HEK293 (cell line): ENCODE results near the gene MAZ.

Experiments
- CTCF ChIA-PET: fragments of 350-600 bp; formaldehyde crosslinking; extraction: SDS; loops from one replicate; lab custom pipeline; 2021; ENCODE audit warnings: antibody characterized with exemption; lab: Yijun Ruan, JAX
- POLR2A ChIA-PET: fragments of 300-600 bp; formaldehyde crosslinking; extraction: SDS; loops from one replicate; lab custom pipeline; 2020; ENCODE audit warnings: antibody characterized with exemption, inconsistent platforms; lab: Yijun Ruan, JAX
- H3K27ac ChIP-seq: fragments of 200-500 bp; sonication (Bioruptor generic); 2 replicates; pipeline ENCODE4 v1.5.1; 2014; ENCODE audit warnings: low read depth, low read length, control low read depth, inconsistent platforms; ENCODE audit errors: extremely low read depth
- H3K36me3 ChIP-seq, 2 experiments: fragments of 200-500 bp in 1 of 2; sonication (Bioruptor generic) in 1 of 2; 1 replicate in 1 of 2; 2 replicates in 1 of 2; pipeline ENCODE4 v1.5.1; 2014 to 2017; ENCODE audit warnings: inconsistent platforms in 2 of 2, low read length in 2 of 2; ENCODE audit not compliant: control insufficient read depth in 2 of 2, insufficient read depth in 1 of 2
- H3K4me1 ChIP-seq: fragments of 200-500 bp; sonication (Bioruptor generic); 2 replicates; pipeline ENCODE4 v1.5.1; 2014; ENCODE audit warnings: mild to moderate bottlenecking, low read length, inconsistent platforms; ENCODE audit not compliant: control insufficient read depth, insufficient read depth
- H3K4me3 ChIP-seq: 2 replicates; pipeline ENCODE4 v1.5.1; 2011; ENCODE audit warnings: low read depth, mild to moderate bottlenecking, control low read depth, low read length, moderate library complexity
- H3K9me3 ChIP-seq: fragments of 200-500 bp; sonication (Bioruptor generic); 2 replicates; pipeline ENCODE4 v1.5.1; 2014; ENCODE audit warnings: low read depth, low read length, inconsistent platforms; ENCODE audit not compliant: control insufficient read depth, insufficient read depth
- ZNF473 ChIP-seq: fragments of 450-650 bp; formaldehyde crosslinking; IDR thresholded peaks from 2 replicates; pipeline ENCODE4 v1.5.1; 2017; ENCODE audit warnings: missing biosample characterization, missing genetic modification characterization
- ZNF521 ChIP-seq: fragments of 450-650 bp; formaldehyde crosslinking; IDR thresholded peaks from 2 replicates; pipeline ENCODE4 v1.5.1; 2017; ENCODE audit warnings: missing biosample characterization, mild to moderate bottlenecking, missing genetic modification characterization
- ZNF600 ChIP-seq: fragments of 450-650 bp; formaldehyde crosslinking; IDR thresholded peaks from 2 replicates; pipeline ENCODE4 v1.5.1; 2016; ENCODE audit warnings: missing biosample characterization, missing genetic modification characterization
- ZNF664 ChIP-seq: fragments of 450-650 bp; formaldehyde crosslinking; IDR thresholded peaks from 2 replicates; pipeline ENCODE4 v1.5.1; 2016; ENCODE audit warnings: missing biosample characterization, missing genetic modification characterization
- TF ChIP-seq, protein P1 (sequence below): fragments of 450-650 bp; formaldehyde crosslinking; IDR thresholded peaks from 2 replicates; pipeline ENCODE4 v1.5.1; 2016; ENCODE audit warnings: missing biosample characterization, missing genetic modification characterization
- TF ChIP-seq, protein P2 (sequence below): fragments of 450-650 bp; formaldehyde crosslinking; IDR thresholded peaks from 2 replicates; pipeline ENCODE4; 2016; ENCODE audit warnings: missing biosample characterization, missing genetic modification characterization

The MAZ gene

DNA sequence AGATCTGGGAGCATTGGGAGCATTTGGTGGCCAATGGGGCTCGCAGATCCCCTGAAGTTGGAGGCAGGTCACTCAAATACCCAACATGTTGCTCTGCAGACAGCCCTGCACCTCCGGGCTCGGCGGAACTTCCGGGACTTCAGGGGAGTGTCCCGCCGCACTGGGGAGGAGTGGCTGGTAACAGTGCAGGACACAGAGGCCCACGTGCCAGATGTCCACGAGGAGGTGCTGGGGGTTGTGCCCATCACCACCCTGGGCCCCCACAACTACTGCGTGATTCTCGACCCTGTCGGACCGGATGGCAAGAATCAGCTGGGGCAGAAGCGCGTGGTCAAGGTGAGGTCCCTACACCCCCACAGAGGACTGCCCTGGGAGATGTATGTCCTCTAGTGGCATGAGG, 30.3 kb downstream of the MAZ start:
- POLR2A ChIA-PET, result no interaction called here
- no peaks in the 10 kb centered on the region for H3K4me1 ChIP-seq
- TF ChIP-seq, protein P1, sequence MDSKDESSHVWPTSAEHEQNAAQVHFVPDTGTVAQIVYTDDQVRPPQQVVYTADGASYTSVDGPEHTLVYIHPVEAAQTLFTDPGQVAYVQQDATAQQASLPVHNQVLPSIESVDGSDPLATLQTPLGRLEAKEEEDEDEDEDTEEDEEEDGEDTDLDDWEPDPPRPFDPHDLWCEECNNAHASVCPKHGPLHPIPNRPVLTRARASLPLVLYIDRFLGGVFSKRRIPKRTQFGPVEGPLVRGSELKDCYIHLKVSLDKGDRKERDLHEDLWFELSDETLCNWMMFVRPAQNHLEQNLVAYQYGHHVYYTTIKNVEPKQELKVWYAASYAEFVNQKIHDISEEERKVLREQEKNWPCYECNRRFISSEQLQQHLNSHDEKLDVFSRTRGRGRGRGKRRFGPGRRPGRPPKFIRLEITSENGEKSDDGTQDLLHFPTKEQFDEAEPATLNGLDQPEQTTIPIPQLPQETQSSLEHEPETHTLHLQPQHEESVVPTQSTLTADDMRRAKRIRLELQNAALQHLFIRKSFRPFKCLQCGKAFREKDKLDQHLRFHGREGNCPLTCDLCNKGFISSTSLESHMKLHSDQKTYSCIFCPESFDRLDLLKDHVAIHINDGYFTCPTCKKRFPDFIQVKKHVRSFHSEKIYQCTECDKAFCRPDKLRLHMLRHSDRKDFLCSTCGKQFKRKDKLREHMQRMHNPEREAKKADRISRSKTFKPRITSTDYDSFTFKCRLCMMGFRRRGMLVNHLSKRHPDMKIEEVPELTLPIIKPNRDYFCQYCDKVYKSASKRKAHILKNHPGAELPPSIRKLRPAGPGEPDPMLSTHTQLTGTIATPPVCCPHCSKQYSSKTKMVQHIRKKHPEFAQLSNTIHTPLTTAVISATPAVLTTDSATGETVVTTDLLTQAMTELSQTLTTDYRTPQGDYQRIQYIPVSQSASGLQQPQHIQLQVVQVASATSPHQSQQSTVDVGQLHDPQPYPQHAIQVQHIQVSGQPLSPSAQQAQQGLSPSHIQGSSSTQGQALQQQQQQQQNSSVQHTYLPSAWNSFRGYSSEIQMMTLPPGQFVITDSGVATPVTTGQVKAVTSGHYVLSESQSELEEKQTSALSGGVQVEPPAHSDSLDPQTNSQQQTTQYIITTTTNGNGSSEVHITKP (tag by site-specific recombination), result no peak
- 0 out of 2 replicates have a peak, but pooled peaks have one; percentile 34 for TF ChIP-seq ZNF600 (tag by site-specific recombination)
- H3K36me3 ChIP-seq, result peaks cover 0 to 5% of the 10 kb centered on the region in 2 experiments; a peak in 1 of 3 replicates
- H3K27ac ChIP-seq, result no peak overlapping the region
- no peaks in the 10 kb centered on the region for H3K9me3 ChIP-seq
- CTCF ChIA-PET, result interaction anchor here (0.5 to 6.5 kb wide), 4 partner anchors 12 to 195 kb away, joined by 3 to 67 read pairs (median 4); partner anchors contain the start of gene TLCD3B
- no peak overlapping the region for H3K4me3 ChIP-seq

DNA sequence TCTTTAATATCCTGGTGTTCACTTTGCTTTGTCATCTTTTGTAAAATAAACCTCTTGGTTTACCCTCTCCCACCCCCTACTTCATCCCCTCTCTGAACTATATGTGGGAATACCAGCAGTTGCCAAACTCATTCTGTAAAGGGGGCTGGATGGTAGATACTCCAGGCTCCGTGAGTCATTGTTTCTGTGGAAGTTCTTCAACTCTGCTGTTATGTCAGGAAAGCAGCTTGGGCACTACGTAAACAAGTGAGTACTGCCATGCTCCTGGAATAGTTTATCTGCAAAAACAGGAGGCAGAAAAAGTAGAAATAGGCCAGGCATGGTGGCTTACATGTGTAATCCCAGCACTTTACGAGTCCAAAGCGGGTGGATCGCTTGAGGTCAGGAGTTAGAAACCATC, 31.5 kb downstream of the MAZ start:
- no peaks in the 10 kb centered on the region for H3K9me3 ChIP-seq
- peaks cover 0 to 5% of the 10 kb centered on the region in 2 experiments; a peak in 1 of 3 replicates for H3K36me3 ChIP-seq
- no peak overlapping the region for H3K27ac ChIP-seq
- no peaks in the 10 kb centered on the region for H3K4me1 ChIP-seq
- CTCF ChIA-PET, result interaction anchor here (0.6 to 6.5 kb wide), 4 partner anchors 10 to 860 kb away, joined by 3 to 67 read pairs (median 3); no protein-coding TSS in a partner anchor
- TF ChIP-seq, protein P1 (tag by site-specific recombination), result no peak
- TF ChIP-seq, protein P2, sequence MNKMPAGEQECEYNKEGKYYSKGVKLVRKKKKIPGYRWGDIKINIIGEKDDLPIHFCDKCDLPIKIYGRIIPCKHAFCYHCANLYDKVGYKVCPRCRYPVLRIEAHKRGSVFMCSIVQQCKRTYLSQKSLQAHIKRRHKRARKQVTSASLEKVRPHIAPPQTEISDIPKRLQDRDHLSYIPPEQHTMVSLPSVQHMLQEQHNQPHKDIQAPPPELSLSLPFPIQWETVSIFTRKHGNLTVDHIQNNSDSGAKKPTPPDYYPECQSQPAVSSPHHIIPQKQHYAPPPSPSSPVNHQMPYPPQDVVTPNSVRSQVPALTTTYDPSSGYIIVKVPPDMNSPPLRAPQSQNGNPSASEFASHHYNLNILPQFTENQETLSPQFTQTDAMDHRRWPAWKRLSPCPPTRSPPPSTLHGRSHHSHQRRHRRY (tag by site-specific recombination), result no peak
- no peak for TF ChIP-seq ZNF664 (tag by site-specific recombination)
- POLR2A ChIA-PET, result interaction anchor here (0.6 to 0.8 kb wide), 3 partner anchors 9 to 72 kb away, joined by 3 to 4 read pairs (median 3); no protein-coding TSS in a partner anchor
- H3K4me3 ChIP-seq, result no peak overlapping the region

DNA sequence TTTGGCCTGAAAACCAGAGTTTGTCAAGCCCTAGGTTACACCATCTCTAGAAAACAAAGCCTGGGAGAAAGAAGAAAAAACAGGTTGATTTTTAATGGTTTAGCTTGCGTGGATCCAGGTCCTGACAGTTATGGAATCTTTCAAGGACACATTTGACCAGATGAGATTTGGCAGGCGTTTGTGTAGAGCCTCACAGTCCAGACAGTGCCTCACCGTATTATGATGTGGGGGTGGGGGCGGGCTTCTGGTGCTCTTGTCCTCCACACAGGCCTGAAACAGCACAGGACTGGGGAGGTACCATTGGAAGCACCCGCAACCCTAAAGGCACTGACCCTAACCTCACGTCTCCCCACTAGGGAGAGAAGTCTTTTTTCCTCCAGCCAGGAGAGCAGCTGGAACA, 33.5 kb downstream of the MAZ start:
- Histone ChIP-seq H3K4me3 (no peak overlapping the region), H3K27ac (no peak overlapping the region), H3K4me1 (no peaks in the 10 kb centered on the region), H3K9me3 (no peaks in the 10 kb centered on the region), H3K36me3 (no peaks in the 10 kb centered on the region)
- CTCF ChIA-PET, result interaction anchor here (0.6 to 6.5 kb wide), 5 partner anchors 8 to 192 kb away, joined by 3 to 67 read pairs (median 4); no protein-coding TSS in a partner anchor
- TF ChIP-seq ZNF473 (tag by site-specific recombination), result no peak
- no peak for TF ChIP-seq ZNF521 (tag by site-specific recombination)
- TF ChIP-seq, protein P2 (tag by site-specific recombination), result no peak
- TF ChIP-seq, all 188 proteins: peak for 0
- POLR2A ChIA-PET, result interaction anchor here (1.1 kb wide), 1 partner anchor 20 kb away, joined by 3 read pairs; the partner anchor contains the start of gene MVP
